Liver (tissue), 3 donors: ENCODE data around the gene PRAME.
A peak's percentile ranks its signal among the peaks of the same experiment; 100 is the strongest.

Source experiments
- EGR1 ChIP-seq, 2 donors: IDR thresholded peaks; 2 replicates each; pipeline ENCODE4 v1.6.1; 2016 to 2018; ENCODE audit warnings: antibody characterized with exemption in 2 of 2, low read depth in 2 of 2
- FOXA1 ChIP-seq: IDR thresholded peaks from 2 replicates; pipeline ENCODE4 v1.6.1; 2016; ENCODE audit warnings: antibody characterized with exemption
- GABPA ChIP-seq, 2 donors: IDR thresholded peaks in 1 of 2; conservative IDR thresholded peaks in 1 of 2; 2 replicates each; pipeline ENCODE4 v1.6.1; 2016; ENCODE audit warnings: antibody characterized with exemption in 2 of 2, mild to moderate bottlenecking in 1 of 2, moderate library complexity in 1 of 2
- HNF4A ChIP-seq, 2 donors: conservative IDR thresholded peaks; 2 replicates each; pipeline ENCODE4 v1.6.1; 2016; ENCODE audit warnings: antibody characterized with exemption in 2 of 2, mild to moderate bottlenecking in 2 of 2
- JUND ChIP-seq, 2 donors: IDR thresholded peaks; 2 replicates each; pipeline ENCODE4 v1.6.1; 2016; ENCODE audit warnings: antibody characterized with exemption in 2 of 2
- RAD21 ChIP-seq, 2 donors: IDR thresholded peaks; 2 replicates each; pipeline ENCODE4 v1.6.1; 2016; ENCODE audit warnings: antibody characterized with exemption in 2 of 2, mild to moderate bottlenecking in 2 of 2
- SP1 ChIP-seq: IDR thresholded peaks from 2 replicates; pipeline ENCODE4 v1.6.1; 2018; ENCODE audit warnings: antibody characterized with exemption, mild to moderate bottlenecking
- TAF1 ChIP-seq: conservative IDR thresholded peaks from 2 replicates; pipeline ENCODE4 v1.6.1; 2016; ENCODE audit warnings: antibody characterized with exemption, mild to moderate bottlenecking
- YY1 ChIP-seq: IDR thresholded peaks from 2 replicates; pipeline ENCODE4 v1.6.1; 2016; ENCODE audit warnings: antibody characterized with exemption, mild to moderate bottlenecking
- ZBTB33 ChIP-seq: IDR thresholded peaks from 2 replicates; pipeline ENCODE4 v1.6.1; 2016; ENCODE audit warnings: antibody characterized with exemption
- TF ChIP-seq, protein P1 (sequence below): IDR thresholded peaks from 2 replicates; pipeline ENCODE4 v1.6.1; 2016; ENCODE audit warnings: antibody characterized with exemption, mild to moderate bottlenecking
- TF ChIP-seq, protein P2 (sequence below): fragments of 150-350 bp; IDR thresholded peaks from 2 replicates; pipeline ENCODE4 v1.5.1; 2017; ENCODE audit warnings: improper control_type of control experiment, low read depth, low read length; ENCODE audit not compliant: missing input control
- TF ChIP-seq, protein P3 (sequence below): IDR thresholded peaks from 2 replicates; pipeline ENCODE4 v1.6.1; 2016; ENCODE audit warnings: antibody characterized with exemption
- donor health status: healthy.
- donor health status: healthy.

DNA sequence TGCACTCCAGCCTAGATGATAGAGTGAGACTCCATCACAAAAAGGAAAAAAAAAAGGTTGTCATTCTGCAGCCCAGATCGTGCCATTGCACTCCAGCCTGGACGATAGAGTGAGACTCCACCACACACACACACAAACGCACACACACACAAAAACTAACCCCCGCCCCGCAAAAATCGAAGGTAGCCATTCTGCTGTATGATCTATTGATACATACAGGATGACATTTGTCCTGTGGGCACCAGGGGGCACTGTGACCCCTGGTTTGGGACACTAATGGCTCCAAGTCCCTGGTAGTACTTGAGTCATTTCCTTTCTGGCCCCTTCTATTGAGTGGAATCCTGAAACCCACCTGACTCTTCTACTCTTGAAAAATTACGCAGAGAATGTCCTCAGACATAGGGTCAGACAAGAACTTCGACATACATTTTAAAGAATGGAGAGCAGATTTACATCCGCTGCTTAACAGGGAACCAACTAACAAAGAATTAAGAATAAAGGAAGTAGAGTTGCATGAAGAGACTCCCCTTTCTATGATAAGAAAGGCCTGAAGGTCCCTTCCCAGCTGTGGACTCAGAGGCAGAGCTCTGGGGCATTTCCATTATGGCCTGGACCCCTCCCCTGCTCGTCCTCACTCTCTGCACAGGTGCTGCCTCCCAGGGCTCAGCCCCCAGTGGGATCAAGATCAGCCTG is 35.0 kb upstream of the PRAME start:
- TF ChIP-seq EGR1 (IDR thresholded peaks at IDR 0.05; ENCODE audit: low read depth in 2 of 2) (no peak), ZBTB33 (no peak), FOXA1 (no peak), SP1 (no peak), RAD21 (IDR thresholded peaks at IDR 0.05) (peak; percentile 66 to 70), JUND (IDR thresholded peaks at IDR 0.05) (no peak), TAF1 (no peak), GABPA (IDR thresholded peaks at IDR 0.05 in 1 of 2, conservative IDR thresholded peaks at IDR 0.05 in 1 of 2) (no peak), YY1 (no peak), HNF4A (conservative IDR thresholded peaks at IDR 0.05) (no peak)
- TF ChIP-seq, protein P1, sequence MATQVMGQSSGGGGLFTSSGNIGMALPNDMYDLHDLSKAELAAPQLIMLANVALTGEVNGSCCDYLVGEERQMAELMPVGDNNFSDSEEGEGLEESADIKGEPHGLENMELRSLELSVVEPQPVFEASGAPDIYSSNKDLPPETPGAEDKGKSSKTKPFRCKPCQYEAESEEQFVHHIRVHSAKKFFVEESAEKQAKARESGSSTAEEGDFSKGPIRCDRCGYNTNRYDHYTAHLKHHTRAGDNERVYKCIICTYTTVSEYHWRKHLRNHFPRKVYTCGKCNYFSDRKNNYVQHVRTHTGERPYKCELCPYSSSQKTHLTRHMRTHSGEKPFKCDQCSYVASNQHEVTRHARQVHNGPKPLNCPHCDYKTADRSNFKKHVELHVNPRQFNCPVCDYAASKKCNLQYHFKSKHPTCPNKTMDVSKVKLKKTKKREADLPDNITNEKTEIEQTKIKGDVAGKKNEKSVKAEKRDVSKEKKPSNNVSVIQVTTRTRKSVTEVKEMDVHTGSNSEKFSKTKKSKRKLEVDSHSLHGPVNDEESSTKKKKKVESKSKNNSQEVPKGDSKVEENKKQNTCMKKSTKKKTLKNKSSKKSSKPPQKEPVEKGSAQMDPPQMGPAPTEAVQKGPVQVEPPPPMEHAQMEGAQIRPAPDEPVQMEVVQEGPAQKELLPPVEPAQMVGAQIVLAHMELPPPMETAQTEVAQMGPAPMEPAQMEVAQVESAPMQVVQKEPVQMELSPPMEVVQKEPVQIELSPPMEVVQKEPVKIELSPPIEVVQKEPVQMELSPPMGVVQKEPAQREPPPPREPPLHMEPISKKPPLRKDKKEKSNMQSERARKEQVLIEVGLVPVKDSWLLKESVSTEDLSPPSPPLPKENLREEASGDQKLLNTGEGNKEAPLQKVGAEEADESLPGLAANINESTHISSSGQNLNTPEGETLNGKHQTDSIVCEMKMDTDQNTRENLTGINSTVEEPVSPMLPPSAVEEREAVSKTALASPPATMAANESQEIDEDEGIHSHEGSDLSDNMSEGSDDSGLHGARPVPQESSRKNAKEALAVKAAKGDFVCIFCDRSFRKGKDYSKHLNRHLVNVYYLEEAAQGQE = no peak
- TF ChIP-seq, protein P2, sequence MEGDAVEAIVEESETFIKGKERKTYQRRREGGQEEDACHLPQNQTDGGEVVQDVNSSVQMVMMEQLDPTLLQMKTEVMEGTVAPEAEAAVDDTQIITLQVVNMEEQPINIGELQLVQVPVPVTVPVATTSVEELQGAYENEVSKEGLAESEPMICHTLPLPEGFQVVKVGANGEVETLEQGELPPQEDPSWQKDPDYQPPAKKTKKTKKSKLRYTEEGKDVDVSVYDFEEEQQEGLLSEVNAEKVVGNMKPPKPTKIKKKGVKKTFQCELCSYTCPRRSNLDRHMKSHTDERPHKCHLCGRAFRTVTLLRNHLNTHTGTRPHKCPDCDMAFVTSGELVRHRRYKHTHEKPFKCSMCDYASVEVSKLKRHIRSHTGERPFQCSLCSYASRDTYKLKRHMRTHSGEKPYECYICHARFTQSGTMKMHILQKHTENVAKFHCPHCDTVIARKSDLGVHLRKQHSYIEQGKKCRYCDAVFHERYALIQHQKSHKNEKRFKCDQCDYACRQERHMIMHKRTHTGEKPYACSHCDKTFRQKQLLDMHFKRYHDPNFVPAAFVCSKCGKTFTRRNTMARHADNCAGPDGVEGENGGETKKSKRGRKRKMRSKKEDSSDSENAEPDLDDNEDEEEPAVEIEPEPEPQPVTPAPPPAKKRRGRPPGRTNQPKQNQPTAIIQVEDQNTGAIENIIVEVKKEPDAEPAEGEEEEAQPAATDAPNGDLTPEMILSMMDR = peak; percentile 66
- TF ChIP-seq, protein P3, sequence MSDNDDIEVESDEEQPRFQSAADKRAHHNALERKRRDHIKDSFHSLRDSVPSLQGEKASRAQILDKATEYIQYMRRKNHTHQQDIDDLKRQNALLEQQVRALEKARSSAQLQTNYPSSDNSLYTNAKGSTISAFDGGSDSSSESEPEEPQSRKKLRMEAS = no peak
